Activated CD4-positive, alpha-beta T cell treated with anti-CD3 and anti-CD28 coated beads for 48 hours (primary cell): Measurements from ENCODE around the gene TNFRSF17.
A peak's percentile ranks its signal among the peaks of the same experiment; 100 is the strongest.
"Not testable (repeated sequence)": the region's sequence is repeated elsewhere in the genome, so short reads cannot be mapped to it uniquely, and the experiment has no call there.

ENCODE experiments used
- DNase-seq: peaks from one replicate; pipeline ENCODE4 v3.0.0-alpha.2; 2020

The TNFRSF17 gene

GRCh38 chr16:11964761-11965551 lies at the start of gene TNFRSF17:
TNFRSF17 (plus strand) TSS chr16:11965210; CDS start chr16:11965325, 115 bp downstream.
- DNase-seq = no peak

GRCh38 chr16:11915644-11916523 lies 49.1 kb upstream of the TNFRSF17 start, which contains the start of gene GSPT1:
GSPT1 (minus strand) TSS chr16:11915956; CDS start chr16:11915720, 236 bp downstream.
- peak; percentile 100 for DNase-seq

GRCh38 chr16:11916524-11917285 lies 48.3 kb upstream of the TNFRSF17 start:
- DNase-seq = no peak

- not testable (repeated sequence) for DNase-seq
Measured at GRCh38 chr16:11924046-11924445, 41.0 kb upstream of the TNFRSF17 start.

GRCh38 chr16:11927350-11927749 lies 37.7 kb upstream of the TNFRSF17 start:
- DNase-seq = not testable (repeated sequence)

GRCh38 chr16:11941945-11942344 lies 23.1 kb upstream of the TNFRSF17 start, which contains the start of gene NPIPB2:
NPIPB2 (minus strand) TSS chr16:11942045; CDS start chr16:11942045, 0 bp downstream.
- DNase-seq = not testable (repeated sequence)

GRCh38 chr16:11946433-11946832 lies 18.6 kb upstream of the TNFRSF17 start:
- DNase-seq = no peak

GRCh38 chr16:11948819-11949218 lies 16.2 kb upstream of the TNFRSF17 start:
- DNase-seq = no peak

- DNase-seq = peak; percentile 13
Measured at GRCh38 chr16:11949527-11949926, 15.5 kb upstream of the TNFRSF17 start.

GRCh38 chr16:11950388-11950787 lies 14.6 kb upstream of the TNFRSF17 start:
- no peak for DNase-seq

- DNase-seq = not testable (repeated sequence)
Measured at GRCh38 chr16:11953576-11953975, 11.4 kb upstream of the TNFRSF17 start.

- DNase-seq = no peak
Measured at GRCh38 chr16:11955713-11956123, 9.3 kb upstream of the TNFRSF17 start.

GRCh38 chr16:11956558-11956957 lies 8.5 kb upstream of the TNFRSF17 start:
- no peak for DNase-seq

- DNase-seq = no peak
Measured at GRCh38 chr16:11957591-11958395, 7.2 kb upstream of the TNFRSF17 start.

- DNase-seq = not testable (repeated sequence)
Measured at GRCh38 chr16:11962457-11962856, 2.6 kb upstream of the TNFRSF17 start.

GRCh38 chr16:11962978-11963377 lies 2.0 kb upstream of the TNFRSF17 start:
- DNase-seq = not testable (repeated sequence)

GRCh38 chr16:11963706-11964105 lies 1.3 kb upstream of the TNFRSF17 start:
- DNase-seq = no peak

- no peak for DNase-seq
Measured at GRCh38 chr16:11966173-11966572, 1.2 kb downstream of the TNFRSF17 start.

GRCh38 chr16:11967195-11967911 lies 2.3 kb downstream of the TNFRSF17 start:
- no peak for DNase-seq

GRCh38 chr16:11968577-11968976 lies 3.6 kb downstream of the TNFRSF17 start:
- no peak for DNase-seq

- not testable (repeated sequence) for DNase-seq
Measured at GRCh38 chr16:11970292-11970691, 5.3 kb downstream of the TNFRSF17 start.
